Measurements from ENCODE around the gene MTHFSD.
"Not testable (repeated sequence)": the region's sequence is repeated elsewhere in the genome, so short reads cannot be mapped to it uniquely, and the experiment has no call there.

MTHFSD gene, protein sequence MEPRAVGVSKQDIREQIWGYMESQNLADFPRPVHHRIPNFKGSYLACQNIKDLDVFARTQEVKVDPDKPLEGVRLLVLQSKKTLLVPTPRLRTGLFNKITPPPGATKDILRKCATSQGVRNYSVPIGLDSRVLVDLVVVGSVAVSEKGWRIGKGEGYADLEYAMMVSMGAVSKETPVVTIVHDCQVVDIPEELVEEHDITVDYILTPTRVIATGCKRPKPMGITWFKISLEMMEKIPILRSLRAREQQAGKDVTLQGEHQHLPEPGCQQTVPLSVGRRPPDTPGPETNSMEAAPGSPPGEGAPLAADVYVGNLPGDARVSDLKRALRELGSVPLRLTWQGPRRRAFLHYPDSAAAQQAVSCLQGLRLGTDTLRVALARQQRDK

DNA sequence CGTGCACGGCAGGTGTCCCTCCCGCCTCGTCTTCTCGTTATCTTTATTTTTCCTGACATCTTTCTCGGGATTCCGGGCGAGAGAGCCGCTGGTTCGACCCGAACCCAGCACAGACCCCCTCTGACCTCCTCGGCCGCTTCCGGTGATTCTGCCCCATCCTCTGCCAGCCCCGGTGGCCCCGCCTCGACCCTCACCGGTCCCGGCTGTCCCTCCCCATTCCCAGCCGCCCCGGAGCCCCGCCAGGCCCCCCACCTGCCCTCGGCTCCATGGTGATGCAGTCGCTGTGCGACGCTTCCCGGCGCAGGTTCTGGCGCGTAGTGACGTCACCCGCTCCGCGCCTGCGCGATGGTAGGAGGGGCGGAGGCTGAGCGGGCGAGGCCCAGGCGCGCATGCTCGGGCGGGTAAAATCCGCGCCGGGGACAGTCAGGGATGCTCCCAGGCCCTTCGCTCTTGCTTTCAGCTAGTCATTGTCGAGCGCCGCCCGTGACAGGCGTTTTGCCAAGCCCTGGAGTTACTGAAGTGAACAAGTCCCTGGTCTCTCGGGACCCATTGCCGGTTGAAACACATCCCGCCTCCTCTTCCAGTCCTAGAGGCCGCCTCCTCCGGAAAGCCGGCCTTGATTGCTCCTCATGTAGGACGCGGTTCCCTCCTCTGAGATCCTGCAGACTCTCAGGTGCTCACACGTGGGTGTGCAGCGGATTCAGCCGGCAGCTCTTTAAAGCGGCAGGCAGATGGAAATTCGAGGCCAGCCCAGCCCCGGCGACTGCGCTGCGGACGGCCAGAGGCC, at the start of gene MTHFSD:
MTHFSD (minus strand) TSS at position 319 of the 787 bp plus-strand sequence; CDS start at position 268, 51 bp downstream.
- peak; percentile 80 for DNase-seq (ENCODE audit: low read depth)

DNA sequence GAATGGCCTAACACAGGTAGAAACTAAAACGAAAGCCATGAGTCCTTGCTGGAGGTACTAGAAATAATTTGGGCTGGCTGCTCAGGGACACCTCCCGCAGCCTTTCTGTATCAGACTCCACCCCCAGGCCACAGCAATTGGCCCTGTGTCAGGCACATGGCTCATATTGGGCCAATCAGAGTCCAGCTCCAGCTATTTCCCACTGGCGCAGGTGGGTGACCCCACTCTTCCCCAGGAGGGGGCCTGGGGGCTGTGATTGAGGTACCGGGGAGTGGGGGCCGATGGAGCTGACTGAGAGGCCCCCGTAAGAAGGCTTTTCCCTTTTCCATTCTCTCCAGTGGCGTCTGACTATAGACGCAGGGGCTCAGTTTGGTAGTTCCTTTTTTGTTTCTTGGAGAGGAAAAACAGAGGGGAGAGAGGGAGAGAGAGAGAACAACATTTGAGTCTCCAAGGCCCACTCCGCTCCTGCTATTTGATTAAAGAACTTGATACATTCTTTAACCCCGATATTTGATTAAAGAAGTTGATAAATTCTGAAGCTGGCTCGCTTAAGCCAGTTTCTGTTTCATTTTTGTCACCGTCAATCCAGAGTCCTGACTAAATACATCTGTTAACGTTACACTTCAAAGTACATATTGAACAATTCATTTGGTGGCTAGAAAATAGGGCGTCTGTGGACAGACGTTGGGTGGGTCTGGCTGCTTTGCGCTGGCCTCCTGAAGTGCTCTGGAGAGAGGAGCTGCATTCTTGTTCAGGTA, 49.6 kb upstream of the MTHFSD start:
- no peak for DNase-seq (ENCODE audit: low read depth)

DNA sequence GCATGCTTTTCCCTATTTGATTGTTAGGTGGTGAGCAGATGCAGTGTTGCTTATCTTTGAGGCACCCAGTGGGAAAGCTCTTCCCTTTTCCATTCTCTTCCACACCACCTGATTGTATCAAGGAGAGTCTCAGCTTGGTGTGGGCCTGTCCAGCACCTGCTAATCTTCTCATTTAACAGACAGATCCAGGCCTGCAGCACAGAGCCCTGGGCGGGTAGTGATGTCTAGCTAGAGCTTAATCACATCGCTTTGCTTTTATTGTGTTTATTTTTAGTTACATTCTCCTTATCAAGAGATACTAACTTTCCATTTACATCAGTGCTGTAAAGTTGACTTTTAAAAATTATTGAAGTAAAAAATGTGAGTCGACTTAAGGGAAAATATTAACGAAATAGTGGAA, 47.5 kb upstream of the MTHFSD start:
- DNase-seq (ENCODE audit: low read depth): no peak

DNA sequence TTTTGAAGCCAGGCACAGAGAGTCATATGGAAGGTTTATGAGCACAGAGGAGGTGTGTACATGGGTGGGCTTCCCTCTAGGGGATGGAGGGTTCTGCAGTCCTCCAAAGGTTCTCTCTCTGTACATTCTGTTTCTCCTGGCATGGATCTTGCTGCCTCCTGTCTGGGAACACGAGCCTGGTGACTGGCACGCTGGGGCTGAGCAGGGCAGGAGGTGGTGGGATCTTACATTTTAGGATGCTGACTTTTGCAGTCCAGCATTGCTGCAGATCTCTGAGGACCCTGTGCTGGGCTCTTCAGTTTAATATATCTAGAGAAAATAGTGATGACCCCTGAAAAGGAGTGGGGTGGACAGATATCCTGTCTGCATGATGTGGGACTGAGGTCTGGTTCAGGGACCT, 46.3 kb upstream of the MTHFSD start:
- no peak for DNase-seq (ENCODE audit: low read depth)

DNA sequence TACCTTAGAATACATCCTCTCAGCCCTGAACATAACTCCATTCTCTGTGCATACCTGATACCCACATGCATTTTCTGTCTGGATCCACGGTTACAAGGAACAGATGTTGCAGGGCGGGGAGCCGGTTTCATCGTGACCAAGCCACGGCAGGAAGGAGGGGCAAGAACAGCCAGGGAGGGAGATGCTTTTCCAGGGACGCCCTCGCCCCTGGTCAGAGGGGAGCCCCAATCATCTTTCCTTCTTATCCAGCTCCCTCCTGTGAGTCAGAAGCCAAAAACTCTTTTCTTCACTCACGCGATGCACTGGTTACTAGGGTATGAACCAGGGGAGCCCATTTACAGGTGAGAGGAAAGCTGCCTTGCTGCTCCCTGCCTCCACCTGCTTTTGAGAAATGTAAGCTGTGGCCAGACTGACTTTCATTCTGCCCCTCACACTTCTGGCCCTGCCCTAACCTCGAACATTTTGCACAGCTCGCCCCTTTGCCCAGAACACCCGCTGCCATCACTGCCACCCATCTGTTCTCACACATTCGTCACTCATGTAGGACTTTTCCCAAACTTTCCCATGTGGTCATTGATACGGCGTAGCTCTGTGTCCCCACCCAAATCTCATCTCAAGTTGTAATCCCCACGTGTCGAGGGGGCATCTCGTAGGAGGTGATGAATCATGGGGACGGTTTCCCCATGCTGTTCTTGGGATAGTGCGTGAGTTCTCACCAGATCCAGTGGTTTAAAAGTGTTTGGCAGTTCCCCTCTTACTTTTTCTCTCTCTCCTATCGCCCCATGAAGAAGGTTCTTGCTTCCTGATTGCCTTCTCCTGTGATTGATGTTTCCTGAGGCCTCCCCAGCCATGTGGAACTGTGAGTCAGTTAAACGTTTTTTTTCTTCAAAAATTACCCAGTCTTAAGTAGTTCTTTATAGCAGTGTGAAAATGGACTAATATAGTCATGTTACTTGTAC, 43.9 kb upstream of the MTHFSD start:
- no peak for DNase-seq (ENCODE audit: low read depth)

DNA sequence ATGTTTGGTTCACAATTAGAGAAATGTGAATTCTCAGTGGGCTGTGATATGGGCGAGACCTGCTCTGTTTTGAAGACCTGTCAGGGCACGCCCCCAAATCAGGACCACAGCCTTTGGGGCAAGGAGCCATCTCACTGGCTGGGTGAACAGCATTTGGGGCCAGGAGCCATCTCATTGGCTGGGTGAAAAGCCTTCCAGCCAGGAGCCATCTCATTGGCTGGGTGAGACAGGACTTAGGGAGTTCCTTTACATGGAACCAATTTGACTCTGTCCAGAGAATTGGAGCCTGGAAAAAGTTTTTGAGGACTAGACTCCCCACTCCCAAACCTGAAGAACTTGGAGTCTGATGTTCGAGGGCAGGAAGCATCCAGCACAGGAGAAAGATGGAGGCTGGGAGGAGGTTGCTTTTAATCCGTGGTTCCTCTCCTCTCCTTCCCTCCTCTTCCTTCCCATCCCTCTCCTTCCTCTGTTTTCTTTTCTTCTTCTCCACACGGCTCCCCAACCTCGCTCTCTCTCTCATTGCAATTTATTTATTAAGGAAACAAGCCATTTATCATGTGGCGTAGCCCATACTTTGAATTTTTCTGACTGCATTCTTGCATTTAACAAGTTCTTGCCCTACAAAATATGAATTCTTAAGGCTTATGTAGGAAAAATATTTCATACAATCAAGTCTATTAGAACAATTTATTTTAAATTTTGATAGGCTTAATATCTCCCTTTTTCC, 43.0 kb upstream of the MTHFSD start:
- no peak for DNase-seq (ENCODE audit: low read depth)

DNA sequence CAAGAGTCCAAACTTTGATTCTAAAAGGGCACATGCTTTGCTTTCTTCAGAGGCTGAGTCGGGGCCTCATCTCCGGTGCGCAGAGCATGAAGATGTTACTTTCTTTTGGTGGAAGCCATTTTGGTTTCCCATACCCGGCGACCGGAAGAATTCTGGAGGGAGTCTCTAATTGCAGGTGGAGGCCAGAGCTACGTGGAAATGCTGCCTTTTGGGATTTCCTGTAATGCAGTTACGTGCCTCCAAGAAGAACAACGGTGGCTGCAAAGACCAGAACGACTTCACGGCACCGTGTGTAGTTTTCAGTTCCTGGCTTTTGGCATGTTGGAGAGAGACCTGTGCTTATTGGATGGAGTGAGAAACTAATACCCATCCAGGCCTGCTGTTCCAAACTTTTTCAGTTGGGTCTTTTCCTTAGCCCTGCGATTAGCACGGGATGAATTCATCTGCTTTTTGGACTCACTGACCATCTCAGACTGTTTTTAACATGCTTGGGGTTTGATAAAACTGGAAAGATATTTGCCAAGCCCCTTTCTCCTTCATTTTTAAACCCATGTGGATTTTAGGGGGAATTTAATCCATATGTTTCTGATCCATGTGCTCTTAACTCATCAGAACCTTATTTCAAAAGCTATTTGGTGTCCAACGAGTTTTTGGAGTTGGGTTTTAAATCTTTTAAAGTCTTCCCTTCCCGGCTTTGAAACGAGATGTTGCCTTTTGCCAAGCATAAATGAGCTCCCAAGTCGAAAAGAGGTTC, 42.3 kb upstream of the MTHFSD start:
- no peak for DNase-seq (ENCODE audit: low read depth)

DNA sequence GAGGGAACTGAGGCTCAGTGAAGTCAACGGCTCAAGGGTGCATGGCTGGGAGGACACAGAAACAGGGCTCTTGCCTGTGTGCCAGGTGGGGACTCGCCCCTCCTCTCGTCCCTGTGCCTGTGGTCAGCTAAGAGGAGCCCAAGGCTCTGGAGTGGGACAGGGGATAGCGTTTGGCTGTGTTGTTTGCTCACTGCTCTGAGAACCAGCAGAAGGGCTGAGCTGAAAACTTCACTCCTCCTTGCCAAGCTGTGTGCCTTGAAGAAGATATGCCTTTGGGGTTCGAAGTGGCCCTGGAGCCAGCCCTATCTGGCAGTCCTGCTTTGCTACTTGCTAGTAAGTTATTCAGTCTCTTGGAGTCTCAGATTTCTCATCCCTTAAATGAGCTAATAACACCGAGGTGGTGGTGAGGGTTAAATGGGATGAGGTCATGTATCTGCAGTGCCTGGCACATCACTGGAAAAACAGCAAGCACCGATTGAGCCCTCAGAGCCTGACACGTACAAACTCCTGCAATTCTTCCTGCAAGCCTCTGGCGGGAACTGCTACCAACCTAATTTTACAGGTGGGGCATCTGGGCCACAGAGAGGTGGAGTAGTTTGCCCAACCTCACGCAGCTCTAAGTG, 41.1 kb upstream of the MTHFSD start:
- DNase-seq (ENCODE audit: low read depth): no peak

DNA sequence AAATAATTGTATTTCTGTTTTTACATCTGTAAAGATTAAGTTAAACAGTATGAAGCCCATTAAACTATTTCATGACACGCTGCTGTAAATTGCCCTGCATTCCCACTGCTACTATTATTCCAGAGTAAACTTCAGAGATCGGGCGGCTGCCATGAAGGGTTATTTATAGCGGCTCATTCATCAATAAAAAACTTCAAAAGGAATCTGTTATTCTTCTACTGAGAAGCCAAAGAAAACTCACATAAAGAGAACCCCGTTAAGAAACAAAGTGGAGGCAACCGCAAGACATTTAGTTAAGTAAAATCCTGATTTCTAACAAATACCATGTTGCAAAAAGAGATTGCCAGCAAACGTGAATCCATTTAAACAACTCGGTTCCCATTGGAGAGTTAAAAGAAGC, 39.7 kb upstream of the MTHFSD start:
- no peak for DNase-seq (ENCODE audit: low read depth)

DNA sequence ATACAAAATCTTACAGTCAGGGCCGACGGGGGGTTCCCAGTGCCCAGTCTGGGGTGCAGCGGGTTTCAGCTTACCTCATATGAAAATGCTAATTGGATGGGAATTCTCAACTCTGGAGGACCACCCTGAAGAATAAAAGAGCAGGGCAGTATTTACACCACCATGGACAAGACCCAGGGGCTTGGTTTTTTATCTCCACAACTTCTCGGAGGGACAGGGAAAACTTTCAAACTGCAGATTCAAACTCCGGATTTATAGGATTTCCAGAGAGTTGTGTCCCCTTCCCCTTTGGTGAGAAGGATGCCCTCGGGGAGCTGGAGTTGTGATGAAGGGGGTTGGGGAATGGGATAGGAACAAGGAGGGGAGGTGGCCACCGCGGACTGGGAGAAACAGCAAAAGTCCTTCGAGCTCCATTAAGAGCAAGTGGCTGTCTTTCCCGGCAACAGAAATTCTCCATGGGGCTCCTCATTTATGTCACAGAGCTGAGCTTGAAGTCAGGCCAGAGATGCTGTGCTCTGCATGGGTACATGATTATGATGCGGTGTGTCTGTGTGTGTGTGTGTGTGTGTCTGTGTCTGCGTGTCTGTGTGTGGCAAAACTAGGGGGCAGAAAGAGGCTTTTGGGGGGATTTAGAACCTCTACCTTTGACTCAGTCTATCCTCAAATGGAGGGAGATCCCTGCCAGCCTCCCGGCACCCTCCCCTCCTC, 39.0 kb upstream of the MTHFSD start:
- DNase-seq (ENCODE audit: low read depth): no peak

DNA sequence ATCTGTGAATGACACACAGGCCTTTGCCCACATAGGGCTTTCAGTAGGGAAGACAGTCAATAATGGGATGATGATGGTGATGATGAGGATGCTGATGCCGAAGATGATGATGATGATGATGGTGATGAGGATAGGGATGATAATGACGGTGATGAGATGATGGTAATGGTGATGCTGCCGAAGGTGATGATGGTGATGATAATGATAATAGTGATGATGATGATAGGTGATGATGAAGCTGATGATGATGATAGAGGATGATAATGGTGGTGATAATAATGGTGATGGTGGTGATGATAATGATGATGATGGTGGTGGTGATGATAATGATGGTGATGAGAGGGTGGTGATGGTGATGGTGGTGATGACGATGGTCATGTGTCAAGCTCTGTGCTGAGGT, 36.2 kb upstream of the MTHFSD start:
- DNase-seq (ENCODE audit: low read depth): no peak

DNA sequence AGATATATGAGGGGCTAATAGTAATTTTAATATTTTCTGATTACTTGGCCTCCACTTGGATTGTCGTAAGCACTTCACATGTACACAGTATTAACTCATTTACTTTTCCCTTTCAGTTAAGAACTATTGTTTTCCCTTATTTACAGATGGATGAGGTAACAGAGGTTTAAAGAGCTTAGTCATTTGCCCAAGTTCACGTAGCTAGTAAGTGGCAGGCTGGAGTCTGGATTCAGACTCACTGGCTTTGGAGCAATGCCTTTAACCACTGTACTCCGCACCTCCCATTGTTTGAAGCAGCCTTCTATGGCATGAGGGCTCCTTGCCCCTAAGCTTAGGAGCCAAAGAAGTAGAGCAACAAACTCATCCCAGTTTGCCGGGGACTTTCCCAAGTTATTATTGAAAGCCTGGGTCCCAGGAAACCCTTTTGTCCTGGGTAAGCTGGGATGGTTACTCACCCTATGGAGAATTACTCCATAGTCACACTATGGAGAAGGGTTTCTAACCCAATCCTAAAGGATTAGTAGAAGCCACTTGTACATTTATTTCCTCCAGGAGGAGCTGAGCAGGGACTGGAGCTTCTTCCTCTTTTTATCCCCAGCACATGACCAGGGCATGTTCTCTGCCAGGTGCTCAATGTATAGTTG, 35.6 kb upstream of the MTHFSD start:
- DNase-seq (ENCODE audit: low read depth): no peak

DNA sequence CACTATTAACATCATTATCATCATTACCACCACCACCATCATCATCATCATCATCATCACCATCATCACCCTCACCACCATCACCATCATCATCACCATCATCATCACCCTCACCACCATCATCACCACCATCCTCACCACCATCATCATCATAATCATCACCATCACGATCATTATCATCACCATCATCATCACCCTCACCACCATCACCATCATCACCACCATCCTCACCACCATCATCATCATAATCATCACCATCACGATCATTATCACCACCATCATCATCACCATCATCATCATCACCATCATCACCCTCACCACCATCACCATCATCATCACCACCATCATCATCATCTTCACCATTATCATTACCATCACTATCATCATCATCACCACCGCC, 32.9 kb upstream of the MTHFSD start:
- not testable (repeated sequence) for DNase-seq (ENCODE audit: low read depth)

DNA sequence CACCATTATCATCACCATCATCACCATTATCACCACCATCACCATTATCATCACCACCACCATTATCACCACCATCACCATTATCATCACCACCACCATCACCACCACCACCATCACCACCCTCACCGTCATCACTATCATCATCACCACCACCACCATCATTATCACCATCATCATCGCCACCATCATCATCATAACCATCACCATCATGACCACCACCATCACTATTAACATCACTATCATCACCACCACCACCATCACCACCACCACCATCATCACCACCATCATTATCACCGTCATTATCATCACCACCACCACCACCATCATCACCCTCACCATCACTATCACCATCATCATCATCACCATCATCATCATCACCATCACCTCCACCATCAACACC, 32.5 kb upstream of the MTHFSD start:
- no peak for DNase-seq (ENCODE audit: low read depth)

DNA sequence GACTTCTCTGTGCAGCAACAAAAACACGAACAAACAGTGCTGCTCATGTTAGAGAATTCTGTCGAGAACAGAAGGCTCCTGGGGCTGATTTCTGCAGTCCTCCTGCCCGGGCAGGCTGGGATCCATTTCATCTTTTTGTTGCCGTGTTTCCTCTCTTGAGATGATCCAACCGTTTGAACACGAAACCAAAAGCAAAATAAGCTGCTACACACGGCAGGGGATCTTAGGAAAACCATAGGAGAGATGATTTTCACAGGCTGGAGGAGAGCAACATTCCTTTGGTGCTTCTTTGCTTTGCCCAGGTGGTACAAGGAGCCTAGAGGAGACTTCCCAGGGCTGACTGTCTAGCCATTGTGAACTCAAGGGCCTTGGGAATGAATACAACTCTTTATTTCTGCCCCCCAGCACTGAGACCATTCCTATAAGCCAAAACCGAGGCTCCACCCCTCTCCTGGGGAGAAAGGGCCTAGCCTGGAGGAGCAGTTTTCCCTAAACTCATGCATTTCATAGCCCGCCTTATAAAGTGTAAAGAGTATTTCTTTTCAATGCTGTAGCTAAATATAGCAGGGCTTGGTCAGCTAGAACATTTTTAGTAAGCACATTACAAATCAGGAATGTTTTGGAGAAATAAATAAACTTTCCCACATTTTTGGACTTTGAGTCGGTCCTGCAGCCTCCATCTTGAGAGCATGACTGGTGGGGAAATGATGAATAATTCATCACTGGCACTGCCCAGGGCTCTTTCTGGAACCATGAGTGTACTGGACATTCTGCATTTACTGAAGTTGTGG, 31.0 kb upstream of the MTHFSD start:
- peak; percentile 71 for DNase-seq (ENCODE audit: low read depth)

DNA sequence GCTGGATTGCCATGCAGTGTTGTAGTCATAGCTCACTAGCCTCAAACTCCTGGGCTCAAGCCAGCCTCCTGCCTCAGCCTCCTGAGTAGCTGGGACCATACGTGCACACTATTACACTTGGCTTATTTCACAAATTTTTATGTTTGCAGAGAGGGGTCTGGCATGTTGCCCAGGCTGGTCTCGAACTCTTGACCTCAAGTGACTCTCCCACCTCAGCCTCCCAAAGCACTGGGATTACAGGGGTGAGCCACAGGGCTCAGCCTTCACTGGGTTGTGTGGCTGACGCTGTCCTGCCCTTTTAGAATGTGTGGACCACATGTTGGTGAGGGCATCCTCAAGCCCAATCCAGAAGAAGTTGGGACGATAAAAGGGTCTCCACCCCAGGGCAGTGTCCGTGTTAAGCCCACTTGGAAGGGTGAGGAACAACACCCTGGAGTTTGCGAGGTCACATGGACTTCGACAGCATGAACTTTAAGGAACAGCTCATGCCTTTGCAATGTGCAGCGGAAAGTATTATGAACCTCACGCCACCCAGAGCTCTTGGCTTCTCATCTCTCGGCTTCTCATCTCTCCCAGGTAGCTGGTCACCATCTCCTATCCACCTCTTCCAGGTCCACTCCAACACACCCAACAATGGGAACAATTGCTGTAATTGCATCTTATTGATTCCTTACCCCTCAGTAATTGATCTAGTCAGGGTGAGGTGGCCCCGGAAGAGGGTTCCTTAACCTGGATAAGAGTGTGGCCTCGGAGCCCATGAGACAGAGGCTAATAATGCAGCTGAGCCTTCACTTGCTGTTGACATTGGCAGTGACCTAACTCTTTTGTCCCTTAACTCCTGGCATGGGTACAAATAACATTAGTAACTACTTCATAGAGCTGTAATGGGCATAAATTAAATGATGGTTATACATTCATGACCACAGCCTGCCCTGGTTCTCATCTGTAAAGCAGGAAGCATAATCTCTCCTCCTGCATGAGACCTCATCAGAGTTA, 30.0 kb upstream of the MTHFSD start:
- DNase-seq (ENCODE audit: low read depth): peak; percentile 84

All from HS-27A (cell line).